Gastrocnemius medialis (tissue), 4 donors: ENCODE measurements around the gene HDHD3. TPM values are rescaled to one million over a fixed set of nuclear protein-coding genes. Genes with fewer than 3 reads are reported as not detected.

ENCODE experiments used
- ATAC-seq, 2 donors: fragments of 150-250 bp; one replicate each; pipeline ENCODE4 v1.9.1; 2016
- DNase-seq, 2 donors: peaks; one replicate each; pipeline ENCODE4 v3.0.0-alpha.2; 2019
- H3K27ac ChIP-seq, 4 donors: fragments of 200-600 bp; sonication (generic); 1 replicate in 1 of 4; 2 replicates in 3 of 4; pipeline ENCODE4 v1.5.1; 2016 to 2018; ENCODE audit warnings: mild to moderate bottlenecking in 2 of 4, moderate library complexity in 1 of 4
- H3K27me3 ChIP-seq, 3 donors: fragments of 200-600 bp; sonication (generic) in 2 of 3; 1 replicate in 1 of 3; 2 replicates in 2 of 3; pipeline versions ENCODE4 v1.5.1 to v1.6.0; 2016 to 2019; ENCODE audit warnings: mild to moderate bottlenecking in 1 of 3, moderate library complexity in 1 of 3
- H3K36me3 ChIP-seq, 2 donors: fragments of 200-600 bp; sonication (generic) in 1 of 2; one replicate each; pipeline ENCODE4 v1.5.1; 2017 to 2018
- H3K4me1 ChIP-seq, 2 donors: fragments of 200-600 bp; sonication (generic) in 1 of 2; one replicate each; pipeline ENCODE4 v1.5.1; 2016 to 2017; ENCODE audit warnings: mild to moderate bottlenecking in 2 of 2
- H3K4me3 ChIP-seq, 4 donors: fragments of 200-600 bp; sonication (generic) in 3 of 4; 1 replicate in 1 of 4; 2 replicates in 3 of 4; pipeline ENCODE4 v1.5.1; 2016 to 2019; ENCODE audit warnings: mild to moderate bottlenecking in 2 of 4
- H3K9me3 ChIP-seq, 3 donors: fragments of 200-600 bp; sonication (generic) in 2 of 3; 1 replicate in 1 of 3; 2 replicates in 2 of 3; pipeline ENCODE4 v1.5.1; 2016 to 2019
- CTCF ChIP-seq, 5 experiments: fragments of 450-650 bp in 3 of 5; fragments of 200-600 bp in 2 of 5; sonication (generic) in 2 of 5; IDR thresholded peaks in 4 of 5; conservative IDR thresholded peaks in 1 of 5; 1 replicate in 4 of 5; 2 replicates in 1 of 5; pipeline ENCODE4 v1.5.1; 2016 to 2019; ENCODE audit warnings: antibody characterized with exemption in 5 of 5, mild to moderate bottlenecking in 3 of 5, moderate library complexity in 3 of 5
- POLR2A ChIP-seq, 2 donors: fragments of 450-650 bp; IDR thresholded peaks; one replicate each; pipeline ENCODE4 v1.6.1; 2017; ENCODE audit warnings: antibody characterized with exemption in 2 of 2, mild to moderate bottlenecking in 2 of 2, moderate library complexity in 2 of 2
- in situ Hi-C, 4 donors: fragments of 200-750 bp; cut with MboI; loops; one replicate each; pipeline versions ENCODE4 v1.15.0 to v1.8.0; 2017; ENCODE audit warnings: low sequenced_read_pairs in 4 of 4
- intact Hi-C: fragments of 100-400 bp; cut with DNase I; formaldehyde crosslinking; loops from one replicate; pipeline ENCODE4 v1.15.1; 2023; ENCODE audit warnings: low total_unique reads
- total RNA-seq, 4 donors: library from RNA; depleted of rRNA; stranded (reverse); fragments of >200 nt; gene quantifications; one replicate each; pipeline versions ENCODE4 v1.1.0 to v1.2.3, GENCODE V29; 2016

Gene HDHD3
- total RNA-seq, 4 donors from 2014 or later = 10.3 to 16.2 (median 14.1) TPM

GRCh38 chr9:113340011-113340699 lies 36.6 kb downstream of the HDHD3 start, which contains the start of gene WDR31:
WDR31 (minus strand) TSS chr9:113340275; CDS start chr9:113332022, 8,253 bp downstream.
- intact Hi-C loops = loop anchor here (1.0 to 10.0 kb wide), 3 partner anchors 62 to 285 kb away; partner anchors contain the start of genes ALAD, CDC26, PRPF4 and ZFP37
- Histone ChIP-seq H3K4me1 (peaks cover 9 to 20% of the 10 kb centered on the region in 2 donors), H3K9me3 (no peaks in the 10 kb centered on the region), H3K4me3 (peak within 1 kb of the TSS; percentile 67 to 96 (median 87)), H3K27me3 (no peaks in the 10 kb centered on the region), H3K36me3 (no peaks in the 10 kb centered on the region), H3K27ac (peak within 1 kb of the TSS; percentile 60 to 77 (median 70))
- in situ Hi-C loops = no loop called here
- TF ChIP-seq CTCF (IDR thresholded peaks at IDR 0.05 in 4 of 5, conservative IDR thresholded peaks at IDR 0.05 in 1 of 5) (no peak), POLR2A (IDR thresholded peaks at IDR 0.05) (peak in 1 of 2 donors; percentile 26)
- peak; percentile 95 to 97 for ATAC-seq
- DNase-seq = peak; percentile 68 to 76

- DNase-seq (no peak), ATAC-seq (no peak)
- H3K9me3 ChIP-seq = no peaks in the 10 kb centered on the region
- peaks cover 9 to 13% of the 10 kb centered on the region in 2 donors for H3K4me1 ChIP-seq
- H3K27me3 ChIP-seq = no peaks in the 10 kb centered on the region
- in situ Hi-C loops = loop anchor here in 1 of 4 donors (10.0 kb wide), 1 partner anchor 57 kb away; no protein-coding TSS in a partner anchor
- no peak overlapping the region for H3K4me3 ChIP-seq
- H3K36me3 ChIP-seq = no peaks in the 10 kb centered on the region
- no peak overlapping the region for H3K27ac ChIP-seq
- TF ChIP-seq POLR2A (IDR thresholded peaks at IDR 0.05) = no peak
- TF ChIP-seq CTCF (IDR thresholded peaks at IDR 0.05 in 4 of 5, conservative IDR thresholded peaks at IDR 0.05 in 1 of 5) = no peak
- intact Hi-C loops = no loop called here
Measured at GRCh38 chr9:113337714-113338113, 39.1 kb downstream of the HDHD3 start.

GRCh38 chr9:113331780-113332179 lies 45.0 kb downstream of the HDHD3 start:
- Histone ChIP-seq H3K27ac (no peak overlapping the region), H3K27me3 (no peaks in the 10 kb centered on the region), H3K36me3 (no peaks in the 10 kb centered on the region), H3K4me3 (no peak overlapping the region), H3K9me3 (no peaks in the 10 kb centered on the region), H3K4me1 (no peaks in the 10 kb centered on the region)
- in situ Hi-C loops = loop anchor here in 1 of 4 donors (10.0 kb wide), 1 partner anchor 63 kb away; no protein-coding TSS in a partner anchor
- intact Hi-C loops = no loop called here
- no peak for DNase-seq
- no peak for ATAC-seq
- no peak for TF ChIP-seq POLR2A (IDR thresholded peaks at IDR 0.05)
- TF ChIP-seq CTCF (IDR thresholded peaks at IDR 0.05 in 4 of 5, conservative IDR thresholded peaks at IDR 0.05 in 1 of 5) = no peak

- Histone ChIP-seq H3K36me3 (no peaks in the 10 kb centered on the region), H3K4me3 (no peak overlapping the region), H3K4me1 (no peaks in the 10 kb centered on the region), H3K9me3 (no peaks in the 10 kb centered on the region), H3K27me3 (no peaks in the 10 kb centered on the region), H3K27ac (no peak overlapping the region)
- DNase-seq = no peak
- intact Hi-C loops = no loop called here
- in situ Hi-C loops = no loop called here
- TF ChIP-seq CTCF (IDR thresholded peaks at IDR 0.05 in 4 of 5, conservative IDR thresholded peaks at IDR 0.05 in 1 of 5) = no peak
- TF ChIP-seq POLR2A (IDR thresholded peaks at IDR 0.05) = no peak
- no peak for ATAC-seq
Measured at GRCh38 chr9:113328045-113328782, 48.6 kb downstream of the HDHD3 start.
